ENCODE measurements around the gene DRD2.

Gene DRD2

GRCh38 chr11:113470233-113470632, 5.0 kb downstream of the DRD2 start:
- no peak for TF ChIP-seq Cebpa-rat (IDR thresholded peaks at IDR 0.05)
- Histone ChIP-seq H4K20me1 (no peaks in the 10 kb centered on the region; a peak in 2 of 22 replicates), H3K4me1 (no peaks in the 10 kb centered on the region), H3K4me3 (no peak overlapping the region), H3K36me3 (no peaks in the 10 kb centered on the region), H3K27ac (no peak overlapping the region), H3K9ac (no peak overlapping the region), H3K9me3 (replicated peaks in 1 of 11) (peaks cover 0 to 5% (median 0%) of the 10 kb centered on the region in 11 experiments; a peak in 2 of 22 replicates), H3K27me3 (no peaks in the 10 kb centered on the region), H3K4me2 (no peak overlapping the region)

- Histone ChIP-seq H4K20me1 (no peaks in the 10 kb centered on the region; a peak in 2 of 22 replicates), H3K9ac (no peak overlapping the region), H3K9me3 (replicated peaks in 1 of 11) (no peaks in the 10 kb centered on the region), H3K27ac (no peak overlapping the region), H3K27me3 (no peaks in the 10 kb centered on the region), H3K4me2 (no peak overlapping the region), H3K4me3 (no peak overlapping the region), H3K4me1 (no peaks in the 10 kb centered on the region), H3K36me3 (no peaks in the 10 kb centered on the region)
- no peak for TF ChIP-seq Cebpa-rat (IDR thresholded peaks at IDR 0.05)
Observed at GRCh38 chr11:113468726-113469345, 6.4 kb downstream of the DRD2 start.

GRCh38 chr11:113467545-113467944, 7.7 kb downstream of the DRD2 start:
- Histone ChIP-seq H4K20me1 (no peaks in the 10 kb centered on the region; a peak in 2 of 22 replicates), H3K4me3 (no peak overlapping the region), H3K9ac (no peak overlapping the region), H3K27me3 (no peaks in the 10 kb centered on the region), H3K4me2 (no peak overlapping the region), H3K27ac (no peak overlapping the region), H3K4me1 (no peaks in the 10 kb centered on the region), H3K9me3 (replicated peaks in 1 of 11) (no peaks in the 10 kb centered on the region), H3K36me3 (no peaks in the 10 kb centered on the region)
- no peak for TF ChIP-seq Cebpa-rat (IDR thresholded peaks at IDR 0.05)

GRCh38 chr11:113465786-113466185, 9.4 kb downstream of the DRD2 start:
- no peak for TF ChIP-seq Cebpa-rat (IDR thresholded peaks at IDR 0.05)
- H3K4me3 ChIP-seq, result no peak overlapping the region
- no peaks in the 10 kb centered on the region for H3K9me3 ChIP-seq (replicated peaks in 1 of 11)
- no peaks in the 10 kb centered on the region for H3K4me1 ChIP-seq
- no peak overlapping the region for H3K4me2 ChIP-seq
- no peaks in the 10 kb centered on the region for H3K27me3 ChIP-seq
- H3K9ac ChIP-seq, result no peak overlapping the region
- H3K36me3 ChIP-seq, result no peaks in the 10 kb centered on the region
- H3K27ac ChIP-seq, result no peak overlapping the region
- no peaks in the 10 kb centered on the region; a peak in 1 of 22 replicates for H4K20me1 ChIP-seq

GRCh38 chr11:113464416-113464815, 10.8 kb downstream of the DRD2 start:
- no peaks in the 10 kb centered on the region for H3K36me3 ChIP-seq
- no peak overlapping the region for H3K4me2 ChIP-seq
- no peak overlapping the region for H3K27ac ChIP-seq
- H3K4me1 ChIP-seq, result no peaks in the 10 kb centered on the region
- H3K4me3 ChIP-seq, result no peak overlapping the region
- no peaks in the 10 kb centered on the region; a peak in 2 of 22 replicates for H4K20me1 ChIP-seq
- H3K9ac ChIP-seq, result no peak overlapping the region
- no peaks in the 10 kb centered on the region for H3K27me3 ChIP-seq
- no peaks in the 10 kb centered on the region for H3K9me3 ChIP-seq (replicated peaks in 1 of 11)
- TF ChIP-seq Cebpa-rat (IDR thresholded peaks at IDR 0.05), result no peak

- TF ChIP-seq Cebpa-rat (IDR thresholded peaks at IDR 0.05), result no peak
- Histone ChIP-seq H4K20me1 (no peaks in the 10 kb centered on the region; a peak in 1 of 22 replicates), H3K9ac (no peak overlapping the region), H3K4me3 (no peak overlapping the region), H3K4me1 (no peaks in the 10 kb centered on the region), H3K27ac (no peak overlapping the region), H3K27me3 (no peaks in the 10 kb centered on the region), H3K4me2 (no peak overlapping the region), H3K36me3 (no peaks in the 10 kb centered on the region), H3K9me3 (replicated peaks in 1 of 11) (no peaks in the 10 kb centered on the region)
Observed at GRCh38 chr11:113462830-113463229, 12.4 kb downstream of the DRD2 start.

- no peak overlapping the region for H3K4me3 ChIP-seq
- H3K4me1 ChIP-seq, result no peaks in the 10 kb centered on the region
- no peak overlapping the region for H3K27ac ChIP-seq
- TF ChIP-seq Cebpa-rat (IDR thresholded peaks at IDR 0.05), result no peak
- H3K36me3 ChIP-seq, result no peaks in the 10 kb centered on the region
- no peaks in the 10 kb centered on the region; a peak in 1 of 22 replicates for H4K20me1 ChIP-seq
- no peak overlapping the region for H3K9ac ChIP-seq
- H3K9me3 ChIP-seq (replicated peaks in 1 of 11), result no peaks in the 10 kb centered on the region
- no peak overlapping the region for H3K4me2 ChIP-seq
- no peaks in the 10 kb centered on the region for H3K27me3 ChIP-seq
Observed at GRCh38 chr11:113461639-113462038, 13.6 kb downstream of the DRD2 start.

GRCh38 chr11:113460469-113460868, 14.7 kb downstream of the DRD2 start:
- Histone ChIP-seq H3K9me3 (replicated peaks in 1 of 11) (no peaks in the 10 kb centered on the region), H3K27ac (no peak overlapping the region), H3K4me2 (no peak overlapping the region), H3K4me1 (no peaks in the 10 kb centered on the region; a peak in 1 of 20 replicates), H3K9ac (no peak overlapping the region), H3K4me3 (no peak overlapping the region), H3K36me3 (no peaks in the 10 kb centered on the region), H4K20me1 (no peaks in the 10 kb centered on the region; a peak in 1 of 22 replicates), H3K27me3 (no peaks in the 10 kb centered on the region)
- TF ChIP-seq Cebpa-rat (IDR thresholded peaks at IDR 0.05), result no peak

- TF ChIP-seq Cebpa-rat (IDR thresholded peaks at IDR 0.05), result no peak
- H3K9ac ChIP-seq, result no peak overlapping the region
Observed at GRCh38 chr11:113458189-113458588, 17.0 kb downstream of the DRD2 start.

GRCh38 chr11:113457784-113458183, 17.4 kb downstream of the DRD2 start:
- no peak overlapping the region for H3K4me2 ChIP-seq
- no peak for TF ChIP-seq Cebpa-rat (IDR thresholded peaks at IDR 0.05)
- no peaks in the 10 kb centered on the region for H3K9me3 ChIP-seq (replicated peaks in 1 of 11)
- no peak overlapping the region for H3K4me3 ChIP-seq
- no peaks in the 10 kb centered on the region for H3K36me3 ChIP-seq
- no peaks in the 10 kb centered on the region; a peak in 1 of 20 replicates for H3K4me1 ChIP-seq
- no peak overlapping the region for H3K27ac ChIP-seq
- no peak overlapping the region for H3K9ac ChIP-seq
- H3K27me3 ChIP-seq, result no peaks in the 10 kb centered on the region
- H4K20me1 ChIP-seq, result no peaks in the 10 kb centered on the region; a peak in 1 of 22 replicates

More at GRCh38 chr11:113458189-113458588, 17.0 kb downstream of the DRD2 start:
- Histone ChIP-seq H4K20me1 (no peaks in the 10 kb centered on the region; a peak in 1 of 22 replicates), H3K27me3 (no peaks in the 10 kb centered on the region), H3K4me2 (no peak overlapping the region), H3K4me3 (no peak overlapping the region), H3K4me1 (no peaks in the 10 kb centered on the region; a peak in 1 of 20 replicates), H3K36me3 (no peaks in the 10 kb centered on the region), H3K27ac (no peak overlapping the region), H3K9me3 (replicated peaks in 1 of 11) (no peaks in the 10 kb centered on the region)

Data from BLaER1 treated with 17β-estradiol and CSF1 and Interleukin-3, amounts not matched to agents 10 nM and 100 nM (cell line).